HCT116 (cell line): Measurements from ENCODE around the gene CDH13. TPM values are rescaled to one million over a fixed set of nuclear protein-coding genes. Genes with fewer than 3 reads are reported as not detected.

Source experiments
- ATAC-seq: fragments of 200-7000 bp; cut with Tn5 transposase; 2 replicates; pipeline ENCODE4 v1.9.1; 2020; ENCODE audit warnings: mild to moderate bottlenecking, moderate library complexity
- BruUV-seq: library from RNA; stranded (reverse); fragments of 400-500 nt; replicated peaks from 2 replicates; lab custom pipeline; 2021; lab: Mats Ljungman, UMichigan
- CTCF ChIA-PET: fragments of 300-600 bp; sonication (Branson Sonifier 250); formaldehyde crosslinking; loops from one replicate; lab custom pipeline; 2021; ENCODE audit warnings: antibody characterized with exemption; lab: Charles Lee
- POLR2A ChIA-PET: fragments of 300-600, 350-600 bp; sonication (Branson Sonifier 250); formaldehyde crosslinking; loops from one replicate; lab custom pipeline; 2021; ENCODE audit warnings: antibody characterized with exemption; lab: Charles Lee
- RAD21 ChIA-PET, 2 experiments: fragments of 300-600 bp; sonication (Branson Sonifier 250); formaldehyde crosslinking; loops; one replicate each; lab custom pipeline; 2023; ENCODE audit warnings: low total read pairs in 2 of 2; ENCODE audit not compliant: uncharacterized antibody in 2 of 2, unreplicated experiment in 2 of 2, low non-redundant PET in 1 of 2; lab: Charles Lee
- DNase-seq: peaks from one replicate; pipeline ENCODE4 v3.0.0-alpha.2; 2010; ENCODE audit warnings: low read depth, low spot score
- H2AFZ ChIP-seq: fragments of 200-600 bp; shearing (Covaris generic), sonication (generic); 2 replicates; pipeline ENCODE4 v1.6.1; 2017; ENCODE audit warnings: low read depth, mixed run types, mixed read lengths, antibody characterized with exemption, low read length; ENCODE audit not compliant: poor library complexity, severe bottlenecking
- H3K27ac ChIP-seq: 2 replicates; pipeline ENCODE4 v1.5.1; 2012; ENCODE audit warnings: low read depth, low read length
- H3K27me3 ChIP-seq: fragments of 200-600 bp; sonication (generic); 2 replicates; pipeline ENCODE4 v1.6.1; 2016; ENCODE audit warnings: mixed run types, low read length, mixed read lengths; ENCODE audit not compliant: insufficient read depth
- H3K36me3 ChIP-seq, 2 experiments: fragments of 200-500 bp in 1 of 2; fragments of 200-600 bp in 1 of 2; sonication (Bioruptor generic) in 1 of 2; sonication (generic) in 1 of 2; 2 replicates each; pipeline versions ENCODE4 v1.5.1 to v1.6.1; 2014 to 2016; ENCODE audit warnings: low read length in 2 of 2, inconsistent platforms in 1 of 2, mixed read lengths in 1 of 2, mixed run types in 1 of 2; ENCODE audit not compliant: insufficient read depth in 2 of 2, control insufficient read depth in 1 of 2
- H3K4me1 ChIP-seq, 2 experiments: fragments of 200-600 bp in 1 of 2; sonication (generic) in 1 of 2; 2 replicates each; pipeline versions ENCODE4 v1.5.1 to v1.6.1; 2012 to 2017; ENCODE audit warnings: low read length in 2 of 2, inconsistent platforms in 1 of 2, mild to moderate bottlenecking in 1 of 2, mixed read lengths in 1 of 2, mixed run types in 1 of 2, moderate library complexity in 1 of 2; ENCODE audit not compliant: insufficient read depth in 2 of 2, control insufficient read depth in 1 of 2
- H3K4me2 ChIP-seq: fragments of 200-600 bp; sonication (generic); 2 replicates; pipeline ENCODE4 v1.6.1; 2017; ENCODE audit warnings: mixed run types, low read length, mixed read lengths
- H3K4me3 ChIP-seq, 2 experiments: fragments of 200-600 bp in 1 of 2; sonication (generic) in 1 of 2; replicated peaks in 1 of 2; 2 replicates each; pipeline ENCODE4 v1.5.1; 2011 to 2016; ENCODE audit warnings: low read length in 2 of 2, control low read depth in 1 of 2, low read depth in 1 of 2, mild to moderate bottlenecking in 1 of 2, mixed read lengths in 1 of 2, mixed run types in 1 of 2
- H3K79me2 ChIP-seq: fragments of 200-600 bp; sonication (generic); 2 replicates; pipeline ENCODE4 v1.6.1; 2017; ENCODE audit warnings: mild to moderate bottlenecking, mixed run types, low read length, moderate library complexity, mixed read lengths; ENCODE audit not compliant: insufficient read depth
- H3K9ac ChIP-seq: fragments of 200-600 bp; sonication (generic); 2 replicates; pipeline ENCODE4 v1.6.1; 2016; ENCODE audit warnings: low read length, mixed read lengths
- H3K9me2 ChIP-seq: fragments of 200-600 bp; sonication (generic), shearing (Covaris generic); 2 replicates; pipeline ENCODE4 v1.6.1; 2017; ENCODE audit warnings: mixed run types, mild to moderate bottlenecking, moderate library complexity; ENCODE audit not compliant: insufficient read depth
- H3K9me3 ChIP-seq, 2 experiments: fragments of 200-500 bp in 1 of 2; fragments of 200-600 bp in 1 of 2; sonication (Bioruptor generic) in 1 of 2; sonication (generic) in 1 of 2; 2 replicates each; pipeline ENCODE4 v1.6.1; 2014 to 2017; ENCODE audit warnings: low read length in 2 of 2, mixed read lengths in 2 of 2, inconsistent platforms in 1 of 2, low read depth in 1 of 2, mild to moderate bottlenecking in 1 of 2, mixed run types in 1 of 2, moderate library complexity in 1 of 2; ENCODE audit not compliant: control insufficient read depth in 1 of 2, insufficient read depth in 1 of 2
- H4K20me1 ChIP-seq: fragments of 200-600 bp; sonication (generic), shearing (Covaris generic); 2 replicates; pipeline ENCODE4 v1.6.1; 2017; ENCODE audit warnings: mixed run types, mild to moderate bottlenecking, moderate library complexity; ENCODE audit not compliant: insufficient read depth
- ATF3 ChIP-seq: IDR thresholded peaks from 2 replicates; pipeline ENCODE4 v1.6.1; 2012
- CBX3 ChIP-seq: IDR thresholded peaks from 2 replicates; pipeline ENCODE4 v1.6.1; 2012; ENCODE audit warnings: low read depth
- CEBPB ChIP-seq: IDR thresholded peaks from 2 replicates; pipeline ENCODE4 v1.6.1; 2012; ENCODE audit warnings: low read depth
- CTCF ChIP-seq, 3 experiments: fragments of 200-600 bp in 1 of 3; sonication (generic) in 1 of 3; IDR thresholded peaks in 2 of 3; conservative IDR thresholded peaks in 1 of 3; 2 replicates each; pipeline ENCODE4 v1.5.1; 2012 to 2017; ENCODE audit warnings: low read depth in 2 of 3, low read length in 2 of 3, antibody characterized with exemption in 1 of 3, borderline replicate concordance in 1 of 3, control low read depth in 1 of 3, mild to moderate bottlenecking in 1 of 3, mixed read lengths in 1 of 3, mixed run types in 1 of 3, moderate library complexity in 1 of 3; ENCODE audit not compliant: insufficient read depth in 1 of 3
- ELF1 ChIP-seq: IDR thresholded peaks from 2 replicates; pipeline ENCODE4 v1.6.1; 2012; ENCODE audit warnings: low read depth, borderline replicate concordance
- EZH2phosphoT487 ChIP-seq: fragments of 200-600 bp; IDR thresholded peaks from 2 replicates; pipeline ENCODE4 v1.6.1; 2018; ENCODE audit warnings: antibody characterized with exemption, borderline replicate concordance
- FOSL1 ChIP-seq: IDR thresholded peaks from 2 replicates; pipeline ENCODE4 v1.6.1; 2012; ENCODE audit warnings: low read depth
- JUND ChIP-seq: IDR thresholded peaks from 2 replicates; pipeline ENCODE4 v1.6.1; 2012
- MAX ChIP-seq: IDR thresholded peaks from 2 replicates; pipeline ENCODE4 v1.6.1; 2012
- POLR2A ChIP-seq: IDR thresholded peaks from 2 replicates; pipeline ENCODE4 v1.7.0; 2011; ENCODE audit warnings: borderline replicate concordance; ENCODE audit not compliant: insufficient read depth, insufficient read length; ENCODE audit errors: extremely low read depth
- RAD21 ChIP-seq: IDR thresholded peaks from 2 replicates; pipeline ENCODE4 v1.6.1; 2012; ENCODE audit warnings: low read depth, mild to moderate bottlenecking
- REST ChIP-seq: IDR thresholded peaks from 2 replicates; pipeline ENCODE4 v1.6.1; 2012; ENCODE audit warnings: low read depth
- SIN3A ChIP-seq: IDR thresholded peaks from 2 replicates; pipeline ENCODE4 v1.6.1; 2012; ENCODE audit warnings: low read depth
- SP1 ChIP-seq: IDR thresholded peaks from 2 replicates; pipeline ENCODE4 v1.6.1; 2012; ENCODE audit warnings: low read depth
- YY1 ChIP-seq: IDR thresholded peaks from 2 replicates; pipeline ENCODE4 v1.6.1; 2011; ENCODE audit warnings: low read length, low read depth, moderate library complexity, mild to moderate bottlenecking; ENCODE audit not compliant: insufficient replicate concordance; ENCODE audit errors: extremely low read depth
- ZBTB33 ChIP-seq: IDR thresholded peaks from 2 replicates; pipeline ENCODE4 v1.6.1; 2011; ENCODE audit warnings: mild to moderate bottlenecking, low read length, moderate library complexity; ENCODE audit not compliant: insufficient replicate concordance; ENCODE audit errors: extremely low read depth
- ZFX ChIP-seq: fragments of 450-650 bp; IDR thresholded peaks from 2 replicates; pipeline ENCODE4 v1.6.1; 2017
- ZNF274 ChIP-seq: fragments of 200-500 bp; sonication (Bioruptor generic); IDR thresholded peaks from 2 replicates; pipeline ENCODE4 v1.6.1; 2014; ENCODE audit warnings: mild to moderate bottlenecking, low read depth, low read length, inconsistent platforms
- intact Hi-C: fragments of 100-400 bp; cut with micrococcal nuclease; formaldehyde crosslinking; loops from 2 replicates; pipeline ENCODE4 v1.10.0; 2022
- total RNA-seq: library from RNA; stranded (reverse); gene quantifications from one replicate; pipeline ENCODE4 v1.2.1, GENCODE V29; 2021; ENCODE audit not compliant: unreplicated experiment

The CDH13 gene
- total RNA-seq, 1 experiment from 2014 or later: not detected

GRCh38 chr16:83830091-83830768 is 1203.5 kb downstream of the CDH13 start:
- CTCF ChIA-PET: no interaction called here
- Histone ChIP-seq H2AFZ (no peak overlapping the region), H3K9me2 (no peaks in the 10 kb centered on the region), H3K4me1 (peaks cover 0 to 10% of the 10 kb centered on the region in 2 experiments; a peak in 2 of 4 replicates), H3K4me3 (no peak overlapping the region), H3K9ac (no peak overlapping the region), H3K27ac (no peak overlapping the region), H3K9me3 (no peaks in the 10 kb centered on the region), H4K20me1 (no peaks in the 10 kb centered on the region), H3K79me2 (no peaks in the 10 kb centered on the region)
- DNase-seq: no peak
- ATAC-seq: 0 out of 2 replicates have a peak, but pooled peaks have one; percentile 18
- POLR2A ChIA-PET: no interaction called here
- no peak for TF ChIP-seq EZH2phosphoT487
- no peak for TF ChIP-seq SIN3A
- TF ChIP-seq ZFX: no peak
- TF ChIP-seq CEBPB: no peak
- TF ChIP-seq MAX: no peak
- no peak for TF ChIP-seq YY1
- no peak for TF ChIP-seq REST
- no peak for TF ChIP-seq CBX3
- TF ChIP-seq FOSL1: no peak
- no peak for TF ChIP-seq RAD21
- no peak for TF ChIP-seq JUND
- TF ChIP-seq POLR2A: no peak
- no peak for TF ChIP-seq ATF3
- no peak for TF ChIP-seq SP1
- TF ChIP-seq ELF1: no peak
- no peak for TF ChIP-seq CTCF (IDR thresholded peaks at IDR 0.05 in 2 of 3, conservative IDR thresholded peaks at IDR 0.05 in 1 of 3; ENCODE audit: borderline replicate concordance in 1 of 3, insufficient read depth in 1 of 3, low read depth in 2 of 3, low read length in 2 of 3)
- TF ChIP-seq ZBTB33: no peak
- TF ChIP-seq ZNF274: no peak
- TF ChIP-seq, all 23 proteins: peak for 0
- BruUV-seq: no TSS peak
- RAD21 ChIA-PET: no interaction called here
- Histone ChIP-seq H3K27me3 (no peaks in the 10 kb centered on the region), H3K36me3 (no peaks in the 10 kb centered on the region), H3K4me2 (no peak overlapping the region)
- intact Hi-C loops: no loop called here
